Endothelial cell of umbilical vein (primary cell): ENCODE measurements around the gene UTS2R. TPM values are rescaled to one million over a fixed set of nuclear protein-coding genes. Genes with fewer than 3 reads are reported as not detected.

Experiments
- BruUV-seq: library from RNA; stranded (reverse); fragments of 400-500 nt; replicated peaks from 2 replicates; lab custom pipeline; 2021; lab: Mats Ljungman, UMichigan
- CTCF ChIA-PET: fragments of 300-600, 350-600 bp; sonication (Branson Sonifier 250); formaldehyde crosslinking; loops from one replicate; lab custom pipeline; 2021; ENCODE audit warnings: antibody characterized with exemption, inconsistent platforms; lab: Charles Lee
- POLR2A ChIA-PET: fragments of 300-600, 350-600 bp; sonication (Branson Sonifier 250); formaldehyde crosslinking; loops from one replicate; lab custom pipeline; 2021; ENCODE audit warnings: antibody characterized with exemption, inconsistent platforms; lab: Charles Lee
- DNase-seq: peaks from one replicate; pipeline ENCODE4 v3.0.0-alpha.2; 2011; ENCODE audit warnings: low read depth, low spot score
- FAIRE-seq: peaks from 2 replicates; lab custom pipeline; 2011; peaks lifted over from hg19 to GRCh38; lab: Jason Lieb, UNC
- H2AFZ ChIP-seq: 2 replicates; pipeline ENCODE4 v1.6.0; 2012; ENCODE audit warnings: low read depth, low read length, control low read depth, inconsistent platforms
- H3K27ac ChIP-seq: 2 replicates; pipeline ENCODE4 v1.5.1; 2011; ENCODE audit warnings: low read depth, mild to moderate bottlenecking, control low read depth, low read length, moderate library complexity; ENCODE audit not compliant: insufficient read depth
- H3K27me3 ChIP-seq, 2 experiments: 2 replicates each; pipeline versions ENCODE4 v1.6.0 to v1.6.1; 2011; ENCODE audit warnings: low read length in 2 of 2, mixed read lengths in 1 of 2; ENCODE audit not compliant: control insufficient read depth in 2 of 2, insufficient read depth in 2 of 2
- H3K36me3 ChIP-seq, 2 experiments: 2 replicates in 1 of 2; 3 replicates in 1 of 2; pipeline ENCODE4 v1.5.1; 2011; ENCODE audit warnings: low read length in 2 of 2, mild to moderate bottlenecking in 1 of 2, moderate library complexity in 1 of 2; ENCODE audit not compliant: control insufficient read depth in 2 of 2, insufficient read depth in 2 of 2; ENCODE audit errors: extremely low read depth in 1 of 2
- H3K4me1 ChIP-seq: 3 replicates; pipeline ENCODE4 v1.5.1; 2011; ENCODE audit warnings: mild to moderate bottlenecking, low read length; ENCODE audit not compliant: control insufficient read depth, insufficient read depth; ENCODE audit errors: extremely low read depth
- H3K4me2 ChIP-seq: 2 replicates; pipeline ENCODE4 v1.6.1; 2011; ENCODE audit warnings: low read length, control low read depth, mixed read lengths; ENCODE audit not compliant: insufficient read depth
- H3K4me3 ChIP-seq, 3 experiments: fragments of 200-600 bp in 1 of 3; sonication (generic), shearing (Covaris generic) in 1 of 3; replicated peaks in 1 of 3; 2 replicates each; pipeline ENCODE4 v1.5.1; 2011 to 2016; ENCODE audit warnings: control low read depth in 3 of 3, low read length in 3 of 3, mild to moderate bottlenecking in 2 of 3, inconsistent platforms in 1 of 3, low read depth in 1 of 3, moderate library complexity in 1 of 3; ENCODE audit not compliant: insufficient read depth in 1 of 3
- H3K79me2 ChIP-seq: 2 replicates; pipeline ENCODE4 v1.6.0; 2012; ENCODE audit warnings: low read length, inconsistent platforms; ENCODE audit not compliant: control insufficient read depth, insufficient read depth
- H3K9ac ChIP-seq: replicated peaks from 2 replicates; pipeline ENCODE3; 2011; ENCODE audit warnings: low read length, control low read depth; ENCODE audit not compliant: insufficient read depth; ENCODE audit errors: extremely low read depth
- H3K9me1 ChIP-seq: replicated peaks from 3 replicates; pipeline ENCODE4 v1.6.0; 2011; ENCODE audit warnings: mild to moderate bottlenecking, low read length; ENCODE audit not compliant: control insufficient read depth, insufficient read depth; ENCODE audit errors: extremely low read depth
- H3K9me3 ChIP-seq: replicated peaks from 2 replicates; pipeline ENCODE4 v1.5.1; 2012; ENCODE audit warnings: low read length, inconsistent platforms; ENCODE audit not compliant: control insufficient read depth, insufficient read depth
- H4K20me1 ChIP-seq: replicated peaks from 2 replicates; pipeline ENCODE3; 2011; ENCODE audit warnings: mild to moderate bottlenecking, low read length; ENCODE audit not compliant: control insufficient read depth, insufficient read depth; ENCODE audit errors: extremely low read depth
- EZH2 ChIP-seq: IDR thresholded peaks from 2 replicates; pipeline ENCODE4 v1.6.1; 2012; ENCODE audit warnings: borderline replicate concordance, low read depth, mild to moderate bottlenecking, moderate library complexity, low read length, inconsistent platforms; ENCODE audit not compliant: severe bottlenecking
- FOS ChIP-seq: IDR thresholded peaks from 2 replicates; pipeline ENCODE4 v1.6.1; 2011; ENCODE audit warnings: mild to moderate bottlenecking, low read length, moderate library complexity, borderline replicate concordance; ENCODE audit not compliant: insufficient read depth
- GATA2 ChIP-seq: IDR thresholded peaks from 2 replicates; pipeline ENCODE4 v1.7.0; 2011; ENCODE audit warnings: low read depth, mild to moderate bottlenecking, moderate library complexity, mixed read lengths, low read length; ENCODE audit not compliant: insufficient read length, insufficient read depth
- JUN ChIP-seq: IDR thresholded peaks from 2 replicates; pipeline ENCODE4 v1.6.1; 2011; ENCODE audit warnings: borderline replicate concordance, low read depth; ENCODE audit not compliant: insufficient read length, insufficient read depth
- MAX ChIP-seq: IDR thresholded peaks from 2 replicates; pipeline ENCODE4 v1.6.1; 2011; ENCODE audit not compliant: insufficient read depth, insufficient read length
- MYC ChIP-seq: IDR thresholded peaks from one replicate; pipeline ENCODE4 v1.6.1; 2011; ENCODE audit warnings: mild to moderate bottlenecking, low read depth, low read length
- POLR2A ChIP-seq: IDR thresholded peaks from 2 replicates; pipeline ENCODE4 v1.6.1; 2012; ENCODE audit warnings: low read depth, mild to moderate bottlenecking, control low read depth, low read length
- POLR2AphosphoS5 ChIP-seq: IDR thresholded peaks from 2 replicates; pipeline ENCODE4 v1.6.1; 2012; ENCODE audit warnings: low read depth, mild to moderate bottlenecking, control low read depth, low read length, moderate library complexity; ENCODE audit not compliant: insufficient read depth
- dilution Hi-C: fragments of 300-500 bp; cut with MboI; formaldehyde crosslinking; loops from one replicate; pipeline ENCODE4 v1.15.0; 2019; ENCODE audit warnings: low sequenced_read_pairs; ENCODE audit not compliant: extremely low pct_ligation_motif_present
- intact Hi-C: fragments of 100-400 bp; cut with micrococcal nuclease; formaldehyde crosslinking; loops from one replicate; pipeline ENCODE4 v1.10.0; 2022
- polyA plus RNA-seq, 4 experiments: library from polyadenylated mRNA; depleted of rRNA in 3 of 4; stranded (reverse) in 3 of 4; unstranded in 1 of 4; fragments of >200 nt; gene quantifications; 2 replicates each; pipeline versions ENCODE4 v1.2.1 to v1.2.3, GENCODE V29; 2011 to 2012; ENCODE audit warnings: missing spikeins in 1 of 4
- total RNA-seq: library from RNA; stranded (reverse); gene quantifications from 2 replicates; pipeline ENCODE4 v1.2.3, GENCODE V29; 2021
- TF ChIP-seq, protein P1 (sequence below), 2 donors: IDR thresholded peaks; 1 replicate in 1 of 2; 2 replicates in 1 of 2; pipeline ENCODE4 v1.5.1; 2011; ENCODE audit warnings: low read length in 2 of 2, mild to moderate bottlenecking in 2 of 2, moderate library complexity in 2 of 2, control low read depth in 1 of 2, inconsistent platforms in 1 of 2, low read depth in 1 of 2; ENCODE audit not compliant: insufficient read depth in 1 of 2; ENCODE audit errors: extremely low read depth in 1 of 2

The UTS2R gene
- total and polyA plus RNA-seq, 2 donors (not counting 3 experiments of a cell fraction or from before 2014, with no cell fraction given) = not detected

DNA sequence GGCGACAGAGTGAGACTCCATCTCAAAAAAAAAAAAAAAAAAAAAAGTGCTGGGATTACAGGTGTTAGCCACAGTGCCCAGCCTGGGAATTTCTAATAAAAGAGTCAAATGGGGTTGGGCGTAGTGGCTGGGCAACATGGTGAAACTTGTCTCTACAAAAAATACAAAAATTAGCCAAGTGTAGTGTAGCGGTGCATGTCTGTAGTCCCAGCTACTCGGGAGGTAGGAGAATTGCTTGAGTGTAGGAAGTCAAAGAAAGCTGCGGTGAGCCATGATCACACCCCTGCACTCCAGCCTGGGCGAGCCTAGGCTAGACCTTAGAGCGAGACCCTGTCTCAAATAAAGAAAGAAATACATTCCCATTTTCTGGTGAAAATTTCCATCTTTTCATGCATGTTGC, 2.4 kb upstream of the UTS2R start:
- Histone ChIP-seq H3K9ac (no peak overlapping the region), H3K36me3 (no peaks in the 10 kb centered on the region), H3K4me3 (no peak overlapping the region), H4K20me1 (no peaks in the 10 kb centered on the region), H3K4me2 (no peak overlapping the region), H3K4me1 (no peaks in the 10 kb centered on the region), H3K9me1 (no peaks in the 10 kb centered on the region), H3K9me3 (no peaks in the 10 kb centered on the region), H2AFZ (no peak overlapping the region), H3K27ac (no peak overlapping the region), H3K79me2 (no peaks in the 10 kb centered on the region), H3K27me3 (peaks cover 29% of the 10 kb centered on the region in 2 experiments)
- no TSS peak for BruUV-seq
- dilution Hi-C loops (no loop called here), intact Hi-C loops (no loop called here)
- ChIA-PET POLR2A (no interaction called here), CTCF (interaction anchor here (1.6 kb wide), 1 partner anchor 185 kb away, joined by 4 read pairs; no protein-coding TSS in a partner anchor)
- DNase-seq (no peak), FAIRE-seq (no peak)
- no peak for TF ChIP-seq POLR2A
- TF ChIP-seq MAX = no peak
- no peak for TF ChIP-seq MYC
- TF ChIP-seq GATA2 = no peak
- no peak for TF ChIP-seq FOS
- no peak for TF ChIP-seq JUN
- TF ChIP-seq EZH2 = no peak
- TF ChIP-seq, protein P1, sequence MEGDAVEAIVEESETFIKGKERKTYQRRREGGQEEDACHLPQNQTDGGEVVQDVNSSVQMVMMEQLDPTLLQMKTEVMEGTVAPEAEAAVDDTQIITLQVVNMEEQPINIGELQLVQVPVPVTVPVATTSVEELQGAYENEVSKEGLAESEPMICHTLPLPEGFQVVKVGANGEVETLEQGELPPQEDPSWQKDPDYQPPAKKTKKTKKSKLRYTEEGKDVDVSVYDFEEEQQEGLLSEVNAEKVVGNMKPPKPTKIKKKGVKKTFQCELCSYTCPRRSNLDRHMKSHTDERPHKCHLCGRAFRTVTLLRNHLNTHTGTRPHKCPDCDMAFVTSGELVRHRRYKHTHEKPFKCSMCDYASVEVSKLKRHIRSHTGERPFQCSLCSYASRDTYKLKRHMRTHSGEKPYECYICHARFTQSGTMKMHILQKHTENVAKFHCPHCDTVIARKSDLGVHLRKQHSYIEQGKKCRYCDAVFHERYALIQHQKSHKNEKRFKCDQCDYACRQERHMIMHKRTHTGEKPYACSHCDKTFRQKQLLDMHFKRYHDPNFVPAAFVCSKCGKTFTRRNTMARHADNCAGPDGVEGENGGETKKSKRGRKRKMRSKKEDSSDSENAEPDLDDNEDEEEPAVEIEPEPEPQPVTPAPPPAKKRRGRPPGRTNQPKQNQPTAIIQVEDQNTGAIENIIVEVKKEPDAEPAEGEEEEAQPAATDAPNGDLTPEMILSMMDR (IDR thresholded peaks at IDR 0.05; ENCODE audit: extremely low read depth in 1 of 2, insufficient read depth in 1 of 2, low read depth in 1 of 2, low read length in 2 of 2) = no peak
- TF ChIP-seq POLR2AphosphoS5 = no peak
